Measurements from ENCODE around the gene MAT1A. TPM values are rescaled to one million over a fixed set of nuclear protein-coding genes. Genes with fewer than 3 reads are reported as not detected.

The MAT1A gene
- total and polyA plus RNA-seq, 2 of the 8 experiments (the other 6 are each of a cell fraction or from before 2014, with no cell fraction given), result 4.1 to 6.4 TPM

- TF ChIP-seq RNF2 (IDR thresholded peaks at IDR 0.05; ENCODE audit: borderline replicate concordance, low read depth, low read length, missing control alignments, poor library complexity, severe bottlenecking), result no peak
- TF ChIP-seq KDM4A (IDR thresholded peaks at IDR 0.05; ENCODE audit: low read depth, low read length, severe bottlenecking), result no peak
- no peak for TF ChIP-seq SIRT6 (IDR thresholded peaks at IDR 0.05; ENCODE audit: low read length)
- TF ChIP-seq, protein P1, sequence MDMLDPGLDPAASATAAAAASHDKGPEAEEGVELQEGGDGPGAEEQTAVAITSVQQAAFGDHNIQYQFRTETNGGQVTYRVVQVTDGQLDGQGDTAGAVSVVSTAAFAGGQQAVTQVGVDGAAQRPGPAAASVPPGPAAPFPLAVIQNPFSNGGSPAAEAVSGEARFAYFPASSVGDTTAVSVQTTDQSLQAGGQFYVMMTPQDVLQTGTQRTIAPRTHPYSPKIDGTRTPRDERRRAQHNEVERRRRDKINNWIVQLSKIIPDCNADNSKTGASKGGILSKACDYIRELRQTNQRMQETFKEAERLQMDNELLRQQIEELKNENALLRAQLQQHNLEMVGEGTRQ (IDR thresholded peaks at IDR 0.05; ENCODE audit: low read length), result no peak
- no peak for TF ChIP-seq RFX5 (IDR thresholded peaks at IDR 0.05; ENCODE audit: borderline replicate concordance, low read depth, low read length)
- no peak for TF ChIP-seq KDM5A (IDR thresholded peaks at IDR 0.05; ENCODE audit: low read length)
- TF ChIP-seq YY1 (IDR thresholded peaks at IDR 0.05; ENCODE audit: low read depth, low read length), result no peak
- no peak for TF ChIP-seq SAP30 (IDR thresholded peaks at IDR 0.05; ENCODE audit: insufficient read depth, insufficient replicate concordance, low read length)
- no peak for TF ChIP-seq HDAC6 (IDR thresholded peaks at IDR 0.05; ENCODE audit: low read depth, low read length)
- TF ChIP-seq KDM1A (IDR thresholded peaks at IDR 0.05; ENCODE audit: borderline replicate concordance, low read length), result no peak
- TF ChIP-seq CHD1 (IDR thresholded peaks at IDR 0.05; ENCODE audit: low read depth, low read length), result no peak
Observed at GRCh38 chr10:80252296-80252887, 37.1 kb downstream of the MAT1A start (continued).
